ENCODE measurements around the gene LRP1.
A peak's percentile ranks its signal among the peaks of the same experiment; 100 is the strongest.

Gene LRP1

GRCh38 chr12:57173089-57173488, 44.8 kb downstream of the LRP1 start:
- DNase-seq (ENCODE audit: low read depth) = peak; percentile 42
- H3K9ac ChIP-seq (ENCODE audit: low read length) = peak overlapping the region; percentile 35
- peaks cover 93% of the 10 kb centered on the region for H3K36me3 ChIP-seq (ENCODE audit: control insufficient read depth, insufficient read depth, low read length, severe bottlenecking)
- H3K4me1 ChIP-seq (ENCODE audit: control insufficient read depth, insufficient read depth, low read length) = peaks cover 55% of the 10 kb centered on the region
- no peaks in the 10 kb centered on the region for H3K27me3 ChIP-seq (replicated peaks; ENCODE audit: control insufficient read depth, insufficient read depth, low read length)
- no peaks in the 10 kb centered on the region for H3K9me3 ChIP-seq (ENCODE audit: control insufficient read depth, low read length)
- H3K4me3 ChIP-seq (ENCODE audit: low read length) = no peak overlapping the region

GRCh38 chr12:57173683-57174082, 45.4 kb downstream of the LRP1 start:
- no peak overlapping the region for H3K4me3 ChIP-seq (ENCODE audit: low read length)
- H3K27me3 ChIP-seq (replicated peaks; ENCODE audit: control insufficient read depth, insufficient read depth, low read length) = no peaks in the 10 kb centered on the region
- DNase-seq (ENCODE audit: low read depth) = no peak
- peaks cover 93% of the 10 kb centered on the region for H3K36me3 ChIP-seq (ENCODE audit: control insufficient read depth, insufficient read depth, low read length, severe bottlenecking)
- peaks cover 55% of the 10 kb centered on the region for H3K4me1 ChIP-seq (ENCODE audit: control insufficient read depth, insufficient read depth, low read length)
- peak overlapping the region; percentile 35 for H3K9ac ChIP-seq (ENCODE audit: low read length)
- H3K9me3 ChIP-seq (ENCODE audit: control insufficient read depth, low read length) = no peaks in the 10 kb centered on the region

GRCh38 chr12:57175428-57176138, 47.3 kb downstream of the LRP1 start:
- Histone ChIP-seq H3K9ac (ENCODE audit: low read length) (peak overlapping the region; percentile 55), H3K4me1 (ENCODE audit: control insufficient read depth, insufficient read depth, low read length) (peaks cover 45% of the 10 kb centered on the region), H3K4me3 (ENCODE audit: low read length) (no peak overlapping the region), H3K9me3 (ENCODE audit: control insufficient read depth, low read length) (no peaks in the 10 kb centered on the region), H3K36me3 (ENCODE audit: control insufficient read depth, insufficient read depth, low read length, severe bottlenecking) (peaks cover 93% of the 10 kb centered on the region), H3K27me3 (replicated peaks; ENCODE audit: control insufficient read depth, insufficient read depth, low read length) (no peaks in the 10 kb centered on the region)
- peak; percentile 75 for DNase-seq (ENCODE audit: low read depth)

- Histone ChIP-seq H3K4me1 (ENCODE audit: control insufficient read depth, insufficient read depth, low read length) (peaks cover 45% of the 10 kb centered on the region), H3K36me3 (ENCODE audit: control insufficient read depth, insufficient read depth, low read length, severe bottlenecking) (peaks cover 93% of the 10 kb centered on the region), H3K9me3 (ENCODE audit: control insufficient read depth, low read length) (no peaks in the 10 kb centered on the region), H3K9ac (ENCODE audit: low read length) (peak overlapping the region; percentile 55), H3K4me3 (ENCODE audit: low read length) (no peak overlapping the region), H3K27me3 (replicated peaks; ENCODE audit: control insufficient read depth, insufficient read depth, low read length) (no peaks in the 10 kb centered on the region)
- DNase-seq (ENCODE audit: low read depth) = no peak
Observed at GRCh38 chr12:57176139-57176477, 47.8 kb downstream of the LRP1 start.

- Histone ChIP-seq H3K36me3 (ENCODE audit: control insufficient read depth, insufficient read depth, low read length, severe bottlenecking) (peaks cover 96% of the 10 kb centered on the region), H3K27me3 (replicated peaks; ENCODE audit: control insufficient read depth, insufficient read depth, low read length) (no peaks in the 10 kb centered on the region), H3K9ac (ENCODE audit: low read length) (peak overlapping the region; percentile 55), H3K9me3 (ENCODE audit: control insufficient read depth, low read length) (no peaks in the 10 kb centered on the region), H3K4me1 (ENCODE audit: control insufficient read depth, insufficient read depth, low read length) (peaks cover 44% of the 10 kb centered on the region), H3K4me3 (ENCODE audit: low read length) (no peak overlapping the region)
- DNase-seq (ENCODE audit: low read depth) = no peak
Observed at GRCh38 chr12:57176846-57177245, 48.6 kb downstream of the LRP1 start.

- Histone ChIP-seq H3K36me3 (ENCODE audit: control insufficient read depth, insufficient read depth, low read length, severe bottlenecking) (peaks cover 99% of the 10 kb centered on the region), H3K4me1 (ENCODE audit: control insufficient read depth, insufficient read depth, low read length) (peaks cover 47% of the 10 kb centered on the region), H3K9me3 (ENCODE audit: control insufficient read depth, low read length) (no peaks in the 10 kb centered on the region), H3K9ac (ENCODE audit: low read length) (peak overlapping the region; percentile 55), H3K4me3 (ENCODE audit: low read length) (no peak overlapping the region), H3K27me3 (replicated peaks; ENCODE audit: control insufficient read depth, insufficient read depth, low read length) (no peaks in the 10 kb centered on the region)
- no peak for DNase-seq (ENCODE audit: low read depth)
Observed at GRCh38 chr12:57177354-57177753, 49.1 kb downstream of the LRP1 start.

GRCh38 chr12:57178213-57178612, 49.9 kb downstream of the LRP1 start:
- Histone ChIP-seq H3K27me3 (replicated peaks; ENCODE audit: control insufficient read depth, insufficient read depth, low read length) (no peaks in the 10 kb centered on the region), H3K4me1 (ENCODE audit: control insufficient read depth, insufficient read depth, low read length) (peaks cover 45% of the 10 kb centered on the region), H3K36me3 (ENCODE audit: control insufficient read depth, insufficient read depth, low read length, severe bottlenecking) (peaks cover 99% of the 10 kb centered on the region), H3K4me3 (ENCODE audit: low read length) (no peak overlapping the region), H3K9me3 (ENCODE audit: control insufficient read depth, low read length) (no peaks in the 10 kb centered on the region), H3K9ac (ENCODE audit: low read length) (no peak overlapping the region)
- no peak for DNase-seq (ENCODE audit: low read depth)

GRCh38 chr12:57179331-57180086, 51.2 kb downstream of the LRP1 start:
- Histone ChIP-seq H3K9me3 (ENCODE audit: control insufficient read depth, low read length) (no peaks in the 10 kb centered on the region), H3K4me3 (ENCODE audit: low read length) (no peak overlapping the region), H3K27me3 (replicated peaks; ENCODE audit: control insufficient read depth, insufficient read depth, low read length) (no peaks in the 10 kb centered on the region), H3K9ac (ENCODE audit: low read length) (peak overlapping the region; percentile 32), H3K36me3 (ENCODE audit: control insufficient read depth, insufficient read depth, low read length, severe bottlenecking) (peaks cover 99% of the 10 kb centered on the region), H3K4me1 (ENCODE audit: control insufficient read depth, insufficient read depth, low read length) (peaks cover 41% of the 10 kb centered on the region)
- no peak for DNase-seq (ENCODE audit: low read depth)

- H3K36me3 ChIP-seq (ENCODE audit: control insufficient read depth, insufficient read depth, low read length, severe bottlenecking) = peaks cover 99% of the 10 kb centered on the region
- peak overlapping the region; percentile 32 for H3K9ac ChIP-seq (ENCODE audit: low read length)
- peaks cover 34% of the 10 kb centered on the region for H3K4me1 ChIP-seq (ENCODE audit: control insufficient read depth, insufficient read depth, low read length)
- H3K9me3 ChIP-seq (ENCODE audit: control insufficient read depth, low read length) = no peaks in the 10 kb centered on the region
- DNase-seq (ENCODE audit: low read depth) = no peak
- no peaks in the 10 kb centered on the region for H3K27me3 ChIP-seq (replicated peaks; ENCODE audit: control insufficient read depth, insufficient read depth, low read length)
- H3K4me3 ChIP-seq (ENCODE audit: low read length) = no peak overlapping the region
Observed at GRCh38 chr12:57180321-57180989, 52.2 kb downstream of the LRP1 start.

- Histone ChIP-seq H3K36me3 (ENCODE audit: control insufficient read depth, insufficient read depth, low read length, severe bottlenecking) (peaks cover 99% of the 10 kb centered on the region), H3K27me3 (replicated peaks; ENCODE audit: control insufficient read depth, insufficient read depth, low read length) (no peaks in the 10 kb centered on the region), H3K4me3 (ENCODE audit: low read length) (no peak overlapping the region), H3K4me1 (ENCODE audit: control insufficient read depth, insufficient read depth, low read length) (peaks cover 30% of the 10 kb centered on the region), H3K9ac (ENCODE audit: low read length) (peak overlapping the region; percentile 32), H3K9me3 (ENCODE audit: control insufficient read depth, low read length) (no peaks in the 10 kb centered on the region)
- DNase-seq (ENCODE audit: low read depth) = no peak
Observed at GRCh38 chr12:57181072-57181471, 52.8 kb downstream of the LRP1 start.

- H3K9me3 ChIP-seq (ENCODE audit: control insufficient read depth, low read length) = no peaks in the 10 kb centered on the region
- peaks cover 24% of the 10 kb centered on the region for H3K4me1 ChIP-seq (ENCODE audit: control insufficient read depth, insufficient read depth, low read length)
- no peaks in the 10 kb centered on the region for H3K27me3 ChIP-seq (replicated peaks; ENCODE audit: control insufficient read depth, insufficient read depth, low read length)
- H3K4me3 ChIP-seq (ENCODE audit: low read length) = no peak overlapping the region
- peak overlapping the region; percentile 32 for H3K9ac ChIP-seq (ENCODE audit: low read length)
- no peak for DNase-seq (ENCODE audit: low read depth)
- peaks cover 99% of the 10 kb centered on the region for H3K36me3 ChIP-seq (ENCODE audit: control insufficient read depth, insufficient read depth, low read length, severe bottlenecking)
Observed at GRCh38 chr12:57181561-57182155, 53.4 kb downstream of the LRP1 start.

All from adipocyte (in vitro differentiated cells).